PC-3 (cell line): ENCODE measurements around the gene PRM3.

Experiments used
- CTCF ChIP-seq: fragments of 300-600 bp; sonication (generic); conservative IDR thresholded peaks from 2 replicates; pipeline ENCODE4 v1.5.1; 2017; ENCODE audit warnings: antibody characterized with exemption, low read depth, mild to moderate bottlenecking, low read length
- EZH2 ChIP-seq: fragments of 300-600 bp; sonication (generic); IDR thresholded peaks from one replicate; pipeline ENCODE4 v1.6.1; 2017; ENCODE audit warnings: antibody characterized with exemption, mild to moderate bottlenecking, low read length; ENCODE audit not compliant: unreplicated experiment
- EZH2phosphoT487 ChIP-seq: fragments of 300-600 bp; sonication (generic); IDR thresholded peaks from 2 replicates; pipeline ENCODE4 v1.6.1; 2018; ENCODE audit warnings: mild to moderate bottlenecking, antibody characterized with exemption, low read length, borderline replicate concordance

GRCh38 chr16:11264155-11264832 lies 9.1 kb downstream of the PRM3 start:
- TF ChIP-seq CTCF = no peak
- TF ChIP-seq EZH2phosphoT487 = no peak
- no peak for TF ChIP-seq EZH2
